ENCODE data around the gene PARM1. TPM values are rescaled to one million over a fixed set of nuclear protein-coding genes. Genes with fewer than 3 reads are reported as not detected.

PARM1 gene
- total and polyA plus RNA-seq, 9 of the 15 experiments (the other 6 are each of a cell fraction or from before 2014, with no cell fraction given), result 0.07 TPM; not detected in 8

- 5% methylated on average over 3 of the region's 3 CpGs for WGBS (ENCODE audit: insufficient coverage, low coverage, missing lambda C conversion rate)
- POLR2A ChIA-PET, result no interaction called here
- DNase-seq (ENCODE audit: extremely low read depth in 1 of 4, low spot score in 3 of 4), result no peak
Observed at GRCh38 chr4:75063433-75063832, 130.5 kb downstream of the PARM1 start.

More at GRCh38 chr4:75063433-75063832, 130.5 kb downstream of the PARM1 start:
- Histone ChIP-seq H3K27me3 (ENCODE audit: control insufficient read depth in 2 of 2, insufficient read depth in 2 of 2, low read length in 2 of 2) (peaks cover 3 to 5% of the 10 kb centered on the region in 2 experiments; a peak in 3 of 5 replicates), H3K9ac (ENCODE audit: insufficient read depth in 1 of 2, low read depth in 2 of 2, low read length in 2 of 2) (no peak overlapping the region), H3K4me2 (ENCODE audit: insufficient read depth, low read length) (no peak overlapping the region), H3K9me3 (replicated peaks; ENCODE audit: control insufficient read depth, insufficient read depth, low read depth, low read length) (no peaks in the 10 kb centered on the region), H2AFZ (ENCODE audit: low read depth, low read length) (no peak overlapping the region), H3K27ac (ENCODE audit: extremely low read depth, low read depth, low read length) (no peak overlapping the region), H3K36me3 (ENCODE audit: control insufficient read depth, insufficient read depth, low read length) (no peaks in the 10 kb centered on the region), H3K79me2 (ENCODE audit: control insufficient read depth, insufficient read depth, low read length) (no peaks in the 10 kb centered on the region), H3K4me3 (no peak overlapping the region), H4K20me1 (replicated peaks; ENCODE audit: control insufficient read depth, insufficient read depth, low read length) (no peaks in the 10 kb centered on the region), H3K9me1 (ENCODE audit: control insufficient read depth, insufficient read depth, low read length) (no peaks in the 10 kb centered on the region), H3K4me1 (replicated peaks in 1 of 2; ENCODE audit: control insufficient read depth in 2 of 2, insufficient read depth in 2 of 2, low read length in 2 of 2) (no peaks in the 10 kb centered on the region)
- no TSS peak for BruUV-seq (replicated peaks)
- TF ChIP-seq PREB (CRISPR knock-in tag; IDR thresholded peaks at IDR 0.05), result no peak
- no peak for TF ChIP-seq ZNF717 (CRISPR knock-in tag; IDR thresholded peaks at IDR 0.05)
- TF ChIP-seq RFX5 (IDR thresholded peaks at IDR 0.05; ENCODE audit: low read depth, low read length), result no peak
- TF ChIP-seq ZBTB1 (CRISPR knock-in tag; IDR thresholded peaks at IDR 0.05; ENCODE audit: borderline replicate concordance, low read depth), result no peak
- no peak for TF ChIP-seq ZNF408 (CRISPR knock-in tag; IDR thresholded peaks at IDR 0.05; ENCODE audit: low read depth)
- no peak for TF ChIP-seq KLF6 (CRISPR knock-in tag; IDR thresholded peaks at IDR 0.05; ENCODE audit: borderline replicate concordance)
- no peak for TF ChIP-seq ZNF263 (CRISPR knock-in tag; IDR thresholded peaks at IDR 0.05; ENCODE audit: borderline replicate concordance)
- TF ChIP-seq BHLHE40 (IDR thresholded peaks at IDR 0.05; ENCODE audit: low read length), result no peak
- no peak for TF ChIP-seq RBBP5 (IDR thresholded peaks at IDR 0.05; ENCODE audit: borderline replicate concordance, insufficient read depth, low read length, poor library complexity, severe bottlenecking)
- no peak for TF ChIP-seq KDM5B (IDR thresholded peaks at IDR 0.05; ENCODE audit: insufficient replicate concordance, low read depth, low read length)
- TF ChIP-seq ZNF644 (tag; IDR thresholded peaks at IDR 0.05; ENCODE audit: low read depth), result no peak
- FAIRE-seq, result no peak
- intact Hi-C loops (cut with micrococcal nuclease), result no loop called here
- CTCF ChIA-PET (ENCODE audit: low intra/inter-chr PET ratio), result no interaction called here
- in situ Hi-C loops (cut with MboI), result no loop called here
- ATAC-seq, result no peak
